HG03060 (cell line): ENCODE results near the gene PCDHB14.

Experiments
- ATAC-seq: cut with Tn5 transposase; IDR thresholded peaks from one replicate; pipeline ENCODE4 v1.9.1; 2021; ENCODE audit warnings: low read depth, moderate number of reproducible peaks; ENCODE audit not compliant: unreplicated experiment

The PCDHB14 gene

GRCh38 chr5:141261238-141261546, 38.0 kb downstream of the PCDHB14 start:
- no peak for ATAC-seq

- ATAC-seq = no peak
Measured at GRCh38 chr5:141269195-141269594, 46.1 kb downstream of the PCDHB14 start.

GRCh38 chr5:141272906-141273305, 49.8 kb downstream of the PCDHB14 start:
- no peak for ATAC-seq
